NCI-H460 (cell line): ENCODE results near the gene BAIAP2L2. TPM values are rescaled to one million over a fixed set of nuclear protein-coding genes. Genes with fewer than 3 reads are reported as not detected.

Experiments used
- DNase-seq: peaks from one replicate; pipeline ENCODE4 v3.0.0-alpha.2; 2016; ENCODE audit warnings: low read depth; ENCODE audit errors: extremely low read depth
- total RNA-seq: library from RNA; depleted of rRNA; stranded (reverse); fragments of >200 nt; shearing (Covaris generic); gene quantifications from 2 replicates; pipeline ENCODE4 v1.2.3, GENCODE V29; 2014

BAIAP2L2 gene
- total RNA-seq, 1 experiment from 2014 or later, result not detected

DNA sequence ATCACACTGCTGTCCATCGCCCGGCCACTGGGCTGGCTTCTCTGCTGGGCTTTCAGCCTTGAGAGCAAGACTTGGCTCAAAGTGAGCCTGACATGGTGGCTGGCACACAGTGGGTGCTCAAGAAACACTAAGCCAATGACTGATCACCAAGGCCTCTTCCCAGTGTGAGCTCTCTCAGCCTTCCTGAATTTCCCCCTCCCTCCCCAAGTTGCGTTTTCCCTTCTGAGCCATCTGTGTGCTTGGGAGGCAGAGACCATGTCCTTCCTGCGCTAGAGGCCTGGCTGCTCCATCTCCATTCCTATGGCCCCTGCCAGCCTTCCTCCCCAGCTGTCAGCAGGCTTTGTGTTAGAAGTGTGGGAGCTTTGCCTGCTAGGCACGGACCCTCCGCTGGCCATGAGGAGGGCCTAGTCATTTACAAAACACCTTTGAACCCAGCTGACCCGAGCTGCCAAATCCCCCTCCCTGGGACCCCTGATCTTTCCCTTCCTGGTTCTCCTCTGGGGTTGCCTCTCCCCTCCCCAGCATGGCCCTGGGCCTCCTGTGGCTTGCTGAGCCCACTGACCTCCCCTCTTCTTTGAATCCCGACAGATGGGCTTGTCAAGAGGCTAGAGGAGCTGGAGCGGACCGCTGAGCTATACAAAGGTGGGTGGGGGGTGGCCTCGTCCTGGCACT is 40.1 kb downstream of the BAIAP2L2 start:
- DNase-seq, result no peak

DNA sequence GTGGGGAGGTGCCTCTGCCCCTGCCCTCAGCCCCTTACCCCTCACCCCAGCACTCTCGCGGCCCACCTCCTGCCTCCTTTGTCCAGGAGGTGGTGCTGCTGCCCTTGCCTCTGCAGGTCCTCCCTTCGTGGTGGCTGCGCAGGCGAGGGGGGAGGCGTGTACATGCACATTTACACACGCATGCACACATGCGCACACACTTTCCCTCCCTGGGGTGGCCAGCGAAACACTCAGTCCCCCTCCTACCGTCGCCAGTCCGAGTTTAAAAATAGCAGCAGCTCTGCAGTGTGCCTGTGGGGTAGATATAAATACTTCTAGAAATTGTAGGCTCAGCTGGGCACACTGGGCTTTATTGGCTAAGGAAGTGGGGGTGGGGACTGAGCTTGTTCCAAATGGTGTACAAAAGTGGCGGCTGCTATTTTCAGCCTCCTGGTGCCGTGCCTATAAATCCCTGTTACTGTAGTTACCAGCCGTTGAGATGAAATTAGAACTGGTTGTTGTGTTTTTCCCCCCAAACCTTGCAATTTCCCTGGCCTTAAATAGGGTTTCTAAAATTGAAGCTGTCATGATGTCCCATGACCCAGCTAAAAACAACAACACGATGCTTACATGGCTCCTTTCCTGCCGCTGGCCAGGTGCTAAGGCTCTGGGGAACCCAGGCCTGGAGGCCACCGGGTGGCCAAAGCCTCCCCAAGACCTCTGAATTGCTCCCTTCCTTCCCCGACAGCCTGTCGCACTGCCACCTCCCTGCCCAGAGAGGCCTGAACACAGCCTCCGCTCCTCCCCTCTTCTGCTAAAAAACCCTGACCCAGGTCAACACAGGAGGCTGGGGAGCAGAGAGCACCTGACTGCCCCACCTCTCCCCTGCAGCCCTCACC is 40.9 kb downstream of the BAIAP2L2 start:
- DNase-seq, result no peak

GRCh38 chr22:38068641-38069371 is 41.7 kb downstream of the BAIAP2L2 start:
- DNase-seq, result no peak

DNA sequence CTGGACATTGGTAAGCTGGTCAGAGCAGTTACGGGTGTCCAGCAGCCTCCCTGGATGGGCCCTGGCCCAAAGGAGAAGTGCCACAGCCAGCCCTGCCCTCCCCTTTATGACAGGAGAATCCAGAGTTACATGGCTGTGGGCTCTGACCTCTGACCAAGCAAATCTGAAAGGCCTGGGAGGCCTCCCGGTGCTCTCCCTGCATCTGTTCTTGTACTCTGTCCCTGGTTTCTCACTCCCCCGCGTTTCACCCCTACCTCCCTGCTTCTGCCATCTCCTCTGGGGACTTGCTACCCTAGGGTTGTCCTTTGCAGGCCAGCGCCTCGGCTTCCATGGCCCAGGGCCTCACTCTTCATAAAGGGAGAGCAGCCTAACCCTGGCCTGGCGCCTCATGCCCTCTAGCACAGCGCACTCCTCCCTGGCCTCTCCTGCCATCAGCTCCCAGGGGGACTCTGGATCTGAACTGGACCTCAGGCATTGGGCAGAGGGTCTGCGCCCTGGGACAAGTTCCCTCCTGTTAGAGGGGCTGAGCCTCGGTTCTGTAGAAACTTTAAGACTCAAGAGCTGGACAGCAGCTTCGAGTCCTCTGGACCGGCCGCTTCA is 42.6 kb downstream of the BAIAP2L2 start:
- no peak for DNase-seq

- no peak for DNase-seq
Observed at GRCh38 chr22:38067028-38067415, 43.5 kb downstream of the BAIAP2L2 start.

DNA sequence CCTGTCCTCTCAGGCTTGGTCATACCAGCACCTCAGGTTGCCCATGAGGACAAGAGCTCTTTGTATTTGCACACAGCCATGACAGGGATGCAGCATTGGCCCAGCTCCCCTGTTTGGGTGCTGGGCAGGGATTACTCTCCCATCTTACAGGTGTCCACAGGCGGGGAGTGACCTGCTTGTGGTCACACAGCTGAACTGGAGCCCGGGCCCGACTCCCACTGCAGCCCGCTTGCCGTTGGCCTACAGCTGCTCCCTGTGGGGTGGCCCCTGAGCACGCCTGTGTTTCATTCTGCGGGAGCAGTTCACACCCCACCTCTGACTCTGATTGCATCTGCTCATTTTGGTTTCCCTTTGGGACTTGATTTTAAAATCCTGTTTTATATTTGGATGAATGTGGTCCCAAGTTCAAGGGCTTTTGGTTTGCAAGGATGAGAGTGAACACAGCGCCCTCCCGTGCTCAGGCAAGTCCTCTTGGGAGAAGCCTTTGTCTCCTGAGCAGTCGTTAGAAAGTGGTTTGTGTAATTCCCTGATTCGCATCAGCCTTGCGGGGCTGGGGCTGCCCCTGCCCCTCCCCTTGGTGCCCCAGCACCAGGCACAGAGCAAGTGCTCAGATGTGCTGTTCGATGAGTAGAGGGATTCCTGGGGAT is 44.0 kb downstream of the BAIAP2L2 start:
- no peak for DNase-seq

GRCh38 chr22:38065539-38065938 is 44.9 kb downstream of the BAIAP2L2 start:
- DNase-seq, result no peak

DNA sequence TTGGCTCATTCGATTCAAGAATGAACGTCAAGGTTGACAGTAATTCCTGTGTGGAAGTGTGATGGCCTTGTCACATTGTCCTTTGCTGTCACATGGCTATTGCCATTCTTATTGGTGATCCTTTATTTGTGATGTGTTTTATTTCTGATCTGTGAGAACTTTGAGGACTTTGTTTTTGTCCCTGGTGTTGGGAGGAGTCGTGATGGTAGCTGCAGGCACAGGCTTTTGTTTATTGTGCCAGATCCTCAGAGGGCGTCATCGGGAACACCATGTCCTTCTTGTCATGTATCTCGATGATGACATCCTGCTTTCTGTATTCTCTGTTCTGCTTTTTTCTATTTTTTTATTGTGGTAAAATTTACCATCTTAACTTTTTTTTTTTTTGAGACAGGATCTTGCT is 47.7 kb downstream of the BAIAP2L2 start:
- no peak for DNase-seq

DNA sequence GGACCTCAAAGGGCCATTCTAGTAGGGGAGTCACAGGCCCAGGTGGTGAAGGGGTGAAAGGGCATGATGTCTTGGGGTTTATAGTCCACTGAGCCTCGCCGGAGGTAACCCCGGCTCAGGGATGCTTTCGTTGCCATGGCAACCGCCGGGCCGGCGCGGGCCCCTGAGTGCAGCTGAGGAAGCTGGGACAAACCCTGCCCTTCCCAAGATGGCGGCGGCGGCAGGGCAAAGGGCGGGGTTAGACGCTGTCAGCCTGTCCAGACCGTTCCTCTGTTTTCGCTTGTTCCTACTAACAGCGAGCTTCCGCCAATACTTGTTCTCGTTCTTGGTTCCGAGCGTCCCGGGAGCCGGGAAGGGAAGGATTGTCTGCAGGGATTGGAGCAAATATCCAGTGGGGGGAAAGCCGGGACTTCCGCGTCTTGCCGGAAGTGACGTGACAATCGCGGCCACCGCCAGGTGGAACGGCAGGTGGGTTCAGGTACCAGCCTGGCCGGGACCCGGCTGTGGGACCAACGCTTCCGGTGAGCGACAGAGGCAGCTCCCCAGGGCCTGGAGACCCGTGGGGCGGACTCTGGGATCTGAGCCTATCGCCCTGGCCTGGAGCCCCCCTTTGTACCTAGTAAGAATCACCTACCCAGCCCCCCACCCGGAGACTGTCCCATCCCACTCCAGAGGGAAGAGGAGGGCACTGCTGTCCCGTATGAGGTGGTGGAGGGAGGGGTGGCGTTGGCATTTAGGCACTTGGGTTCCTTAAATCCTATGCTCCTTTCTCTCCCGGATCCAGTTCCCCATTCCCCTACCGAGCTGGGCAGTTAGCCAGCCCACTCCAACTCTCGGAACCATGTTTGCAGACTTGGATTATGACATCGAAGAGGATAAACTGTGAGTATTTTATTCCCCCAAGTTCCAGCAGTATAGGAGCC is 53.3 kb downstream of the BAIAP2L2 start, which contains the start of gene PICK1:
Gene PICK1, plus strand, starts transcription at position 436 of the 923 bp plus-strand sequence. Its CDS starts 406 bp downstream, at position 842.
- DNase-seq, result peak; percentile 37

- peak; percentile 57 for DNase-seq
Observed at GRCh38 chr22:38051900-38052862, 58.3 kb downstream of the BAIAP2L2 start.

DNA sequence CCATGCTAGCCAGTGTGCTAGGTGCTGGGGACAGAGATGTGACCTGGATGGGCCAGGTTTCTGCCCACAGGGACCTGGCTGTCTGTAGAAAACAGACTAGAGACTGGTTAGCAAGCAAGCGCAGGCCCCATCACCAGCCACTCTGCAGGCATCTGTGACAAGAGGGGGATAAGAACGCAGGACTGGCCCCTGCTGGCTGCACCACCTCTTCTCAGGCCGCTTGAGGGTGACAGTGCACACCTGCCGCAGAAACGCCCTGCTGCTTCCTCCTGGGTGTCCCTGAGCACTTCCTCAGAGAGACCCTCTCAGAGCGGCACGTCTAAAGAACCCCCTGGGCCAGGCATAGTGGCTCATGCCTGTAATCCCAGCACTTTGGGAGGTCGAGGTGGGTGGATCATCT is 59.2 kb downstream of the BAIAP2L2 start:
- DNase-seq, result no peak

- DNase-seq, result no peak
Observed at GRCh38 chr22:38050720-38051119, 59.8 kb downstream of the BAIAP2L2 start.

DNA sequence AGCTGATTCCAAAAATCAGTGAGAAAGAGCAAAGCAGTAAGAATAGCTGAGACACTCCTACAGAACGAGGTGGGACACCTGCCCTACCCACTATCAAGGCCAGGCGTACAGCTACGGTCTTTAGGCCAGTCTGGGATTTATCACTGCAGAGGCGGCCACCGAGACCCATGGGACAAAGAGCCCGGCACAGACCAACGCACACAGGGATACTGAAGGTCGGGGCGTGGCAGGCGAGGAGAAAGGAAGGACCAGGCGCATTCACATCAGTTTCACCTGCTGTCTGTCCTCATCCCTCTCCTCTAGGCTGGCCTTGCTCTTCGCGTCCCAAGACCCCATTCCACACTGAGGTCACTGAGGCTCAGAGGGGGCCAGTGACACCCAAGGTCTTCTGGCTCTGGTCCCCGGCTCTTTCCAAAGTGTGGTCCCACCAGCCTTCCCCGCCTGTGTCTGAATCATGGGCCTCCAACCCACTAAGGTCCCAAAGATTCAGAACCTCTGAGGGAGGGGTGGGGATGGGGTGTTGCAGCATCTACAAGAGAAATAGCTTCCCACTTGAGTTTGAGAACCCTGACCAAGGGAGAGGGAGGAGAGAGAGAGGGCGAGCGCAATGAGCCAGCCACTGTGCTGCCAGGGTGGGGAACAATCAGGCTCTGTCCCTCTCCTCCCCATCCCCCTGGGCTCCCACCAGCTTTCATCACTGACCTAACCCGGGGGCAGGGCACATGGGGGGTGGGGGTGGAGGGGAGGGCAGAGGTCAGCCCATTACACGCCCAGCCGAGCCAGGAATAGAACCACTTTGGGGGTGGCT is 60.5 kb downstream of the BAIAP2L2 start:
- no peak for DNase-seq

- no peak for DNase-seq
Observed at GRCh38 chr22:38046070-38046748, 64.3 kb downstream of the BAIAP2L2 start.

GRCh38 chr22:38043151-38044039 is 67.1 kb downstream of the BAIAP2L2 start:
- no peak for DNase-seq

DNA sequence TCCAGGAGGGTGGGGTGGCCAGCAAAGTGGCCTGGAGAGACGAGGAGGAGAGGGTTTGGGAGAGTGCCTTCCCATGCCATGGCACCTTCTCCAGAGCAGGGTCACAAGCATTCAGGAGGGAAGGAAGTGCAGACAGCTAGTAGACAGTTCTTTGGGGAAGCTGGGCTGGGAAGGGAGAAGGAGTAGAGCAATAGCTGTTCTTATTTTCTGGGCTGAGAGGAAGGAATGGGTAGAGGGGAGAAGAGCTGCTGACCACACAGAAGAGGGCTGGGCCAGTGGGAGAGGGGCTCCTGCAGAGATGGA is 68.0 kb downstream of the BAIAP2L2 start:
- DNase-seq, result no peak
